BE2C (cell line): ENCODE data around the gene ALK.

Experiments
- DNase-seq: peaks from one replicate; pipeline ENCODE4 v3.0.0-alpha.2; 2020
- H3K27me3 ChIP-seq: fragments of 250-450 bp; sonication (Bioruptor Pico); 2 replicates; pipeline ENCODE4 v1.5.1; 2020; ENCODE audit warnings: mild to moderate bottlenecking
- H3K36me3 ChIP-seq: fragments of 250-450 bp; sonication (Bioruptor Pico); 2 replicates; pipeline ENCODE4 v1.5.1; 2020; ENCODE audit warnings: mild to moderate bottlenecking
- H3K4me1 ChIP-seq: fragments of 250-450 bp; sonication (Bioruptor Pico); 2 replicates; pipeline ENCODE4 v1.5.1; 2020
- H3K4me3 ChIP-seq: 2 replicates; pipeline ENCODE4 v1.5.1; 2011; ENCODE audit warnings: low read depth, low read length
- H3K9me3 ChIP-seq: fragments of 250-450 bp; sonication (Bioruptor Pico); 2 replicates; pipeline ENCODE4 v1.5.1; 2020
- TF ChIP-seq, protein P1 (sequence below): IDR thresholded peaks from 2 replicates; pipeline ENCODE4 v1.5.1; 2012; ENCODE audit warnings: mild to moderate bottlenecking, low read depth, low read length

The ALK gene

DNA sequence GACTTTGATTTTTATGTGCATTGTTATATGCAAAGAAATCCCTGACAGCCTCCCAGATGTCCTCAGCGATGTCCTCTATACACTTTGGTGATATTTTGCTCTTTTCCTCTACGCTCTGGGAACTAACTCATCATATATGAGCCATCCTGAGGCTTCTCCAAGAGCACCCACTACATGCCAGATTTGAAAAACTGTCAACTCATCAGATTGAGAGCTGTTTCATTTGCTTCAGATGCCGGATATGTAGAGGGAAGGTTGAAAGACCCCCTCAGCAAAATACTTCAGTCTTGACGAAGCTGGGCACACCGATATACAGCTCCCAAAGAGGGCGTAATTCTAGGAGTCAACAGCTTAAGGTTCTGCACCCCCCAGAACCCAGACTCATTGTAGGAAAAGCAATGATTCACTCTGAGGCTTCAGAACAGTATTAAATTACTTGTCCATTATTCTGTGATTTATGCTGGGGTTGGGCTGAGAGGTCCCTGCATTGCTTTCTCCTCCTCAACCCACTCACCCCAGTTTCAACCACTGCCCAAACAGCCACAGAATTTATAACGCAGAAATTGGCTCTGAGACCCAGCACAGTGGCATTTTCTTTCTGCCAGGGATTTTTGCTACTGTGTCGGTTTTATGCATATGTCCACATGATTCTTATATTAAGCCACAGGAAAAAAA lies 341.8 kb downstream of the ALK start:
- TF ChIP-seq, protein P1, sequence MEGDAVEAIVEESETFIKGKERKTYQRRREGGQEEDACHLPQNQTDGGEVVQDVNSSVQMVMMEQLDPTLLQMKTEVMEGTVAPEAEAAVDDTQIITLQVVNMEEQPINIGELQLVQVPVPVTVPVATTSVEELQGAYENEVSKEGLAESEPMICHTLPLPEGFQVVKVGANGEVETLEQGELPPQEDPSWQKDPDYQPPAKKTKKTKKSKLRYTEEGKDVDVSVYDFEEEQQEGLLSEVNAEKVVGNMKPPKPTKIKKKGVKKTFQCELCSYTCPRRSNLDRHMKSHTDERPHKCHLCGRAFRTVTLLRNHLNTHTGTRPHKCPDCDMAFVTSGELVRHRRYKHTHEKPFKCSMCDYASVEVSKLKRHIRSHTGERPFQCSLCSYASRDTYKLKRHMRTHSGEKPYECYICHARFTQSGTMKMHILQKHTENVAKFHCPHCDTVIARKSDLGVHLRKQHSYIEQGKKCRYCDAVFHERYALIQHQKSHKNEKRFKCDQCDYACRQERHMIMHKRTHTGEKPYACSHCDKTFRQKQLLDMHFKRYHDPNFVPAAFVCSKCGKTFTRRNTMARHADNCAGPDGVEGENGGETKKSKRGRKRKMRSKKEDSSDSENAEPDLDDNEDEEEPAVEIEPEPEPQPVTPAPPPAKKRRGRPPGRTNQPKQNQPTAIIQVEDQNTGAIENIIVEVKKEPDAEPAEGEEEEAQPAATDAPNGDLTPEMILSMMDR: no peak
- no peak overlapping the region for H3K4me3 ChIP-seq
- no peaks in the 10 kb centered on the region for H3K9me3 ChIP-seq
- H3K27me3 ChIP-seq: no peaks in the 10 kb centered on the region
- H3K36me3 ChIP-seq: no peaks in the 10 kb centered on the region
- DNase-seq: no peak
- peaks cover 38% of the 10 kb centered on the region for H3K4me1 ChIP-seq

DNA sequence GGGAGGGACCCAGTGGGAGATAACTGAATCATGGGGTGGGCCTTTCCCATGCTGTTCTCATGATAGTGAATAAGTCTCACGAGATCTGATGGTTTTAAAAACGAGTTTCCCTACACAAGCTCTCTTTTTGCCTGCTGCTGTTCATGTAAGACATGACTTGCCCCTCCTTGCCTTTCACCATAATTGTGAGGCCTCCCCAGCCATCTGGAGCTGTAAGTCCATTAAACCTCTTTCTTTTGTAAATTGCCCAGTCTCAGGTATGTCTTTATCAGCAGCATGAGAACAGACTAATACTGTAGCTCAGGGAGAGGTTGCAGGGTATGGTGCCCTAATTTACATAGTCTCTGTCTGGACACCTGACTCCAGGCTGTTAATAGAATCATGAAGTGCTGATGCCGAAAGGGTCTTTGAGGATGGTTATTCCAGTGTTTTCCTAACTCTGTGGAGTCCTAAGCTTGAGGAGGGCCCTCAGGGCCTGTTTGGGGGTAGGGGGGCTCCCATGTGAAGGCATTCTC lies 343.2 kb downstream of the ALK start:
- no peaks in the 10 kb centered on the region for H3K27me3 ChIP-seq
- H3K36me3 ChIP-seq: no peaks in the 10 kb centered on the region
- DNase-seq: no peak
- no peaks in the 10 kb centered on the region for H3K9me3 ChIP-seq
- TF ChIP-seq, protein P1: no peak
- peaks cover 26% of the 10 kb centered on the region for H3K4me1 ChIP-seq
- H3K4me3 ChIP-seq: no peak overlapping the region

DNA sequence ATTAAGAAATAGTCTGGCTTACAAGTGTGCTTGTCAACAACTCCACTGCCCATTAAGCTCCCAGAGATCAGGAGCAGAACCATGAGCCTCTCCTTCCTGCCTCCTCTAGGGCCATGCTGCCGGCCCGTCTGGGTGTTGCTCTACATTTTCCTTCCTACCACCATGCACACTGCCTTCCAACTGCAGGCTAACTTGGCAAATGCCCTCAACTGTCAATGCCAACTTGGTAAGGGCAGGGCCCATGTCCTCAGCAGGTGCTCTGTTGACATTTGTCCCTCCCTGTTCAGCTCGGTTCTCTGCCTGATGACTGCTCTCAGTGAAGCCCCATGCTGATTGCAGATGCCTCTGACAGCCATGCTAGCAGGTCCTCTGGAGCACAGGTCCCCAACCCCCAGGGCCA lies 345.2 kb downstream of the ALK start:
- TF ChIP-seq, protein P1: no peak
- H3K36me3 ChIP-seq: no peaks in the 10 kb centered on the region
- no peak for DNase-seq

DNA sequence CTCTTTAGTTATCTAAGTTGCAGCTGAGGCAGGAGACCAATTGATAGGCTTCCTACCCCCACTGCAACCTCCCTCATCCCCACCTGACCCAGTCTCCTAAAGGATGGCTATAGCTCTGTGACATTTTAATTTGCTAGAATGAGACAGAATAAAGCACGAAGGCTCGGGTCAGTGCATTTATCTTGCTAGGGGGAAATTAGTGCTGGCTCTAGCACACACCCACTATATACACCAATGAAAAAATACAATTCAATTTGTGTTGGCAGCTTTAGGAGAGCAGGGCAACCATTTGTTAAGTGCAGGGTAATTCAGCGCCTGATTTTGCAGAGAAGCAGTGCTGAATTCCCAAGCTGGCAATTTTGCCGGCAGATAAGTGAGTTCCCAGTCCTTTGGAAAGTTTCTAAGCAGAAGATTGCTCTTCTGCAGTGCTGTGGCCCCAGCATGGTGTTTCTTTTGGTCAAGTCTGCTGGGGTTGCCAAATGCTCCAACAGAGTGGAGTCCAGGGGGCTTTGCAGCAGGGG lies 346.0 kb downstream of the ALK start:
- H3K27me3 ChIP-seq: no peaks in the 10 kb centered on the region
- no peaks in the 10 kb centered on the region for H3K36me3 ChIP-seq
- peaks cover 21% of the 10 kb centered on the region for H3K4me1 ChIP-seq
- no peak for DNase-seq
- no peaks in the 10 kb centered on the region for H3K9me3 ChIP-seq
- TF ChIP-seq, protein P1: no peak
- H3K4me3 ChIP-seq: no peak overlapping the region

More for the DNA sequence above, 345.2 kb downstream of the ALK start:
- Histone ChIP-seq H3K4me1 (peaks cover 24% of the 10 kb centered on the region), H3K27me3 (no peaks in the 10 kb centered on the region), H3K4me3 (no peak overlapping the region), H3K9me3 (no peaks in the 10 kb centered on the region)

DNA sequence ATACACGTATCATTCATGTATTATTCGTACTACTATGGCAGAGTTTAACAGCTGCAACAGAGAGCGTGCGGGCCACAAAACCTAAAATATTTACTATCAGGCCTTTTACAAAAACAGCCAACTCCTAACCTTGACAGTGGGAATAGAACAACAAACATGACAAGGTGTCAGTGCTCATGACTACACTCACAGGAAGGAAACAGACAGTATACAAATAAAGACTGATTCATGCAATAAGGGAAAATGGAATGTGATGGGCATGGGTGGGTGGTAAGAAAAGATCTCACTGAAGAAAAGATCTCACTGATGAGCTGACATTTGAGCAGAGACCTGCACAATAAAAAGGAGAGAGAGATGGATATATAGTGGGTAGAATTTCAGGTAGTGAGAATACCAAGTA lies 347.8 kb downstream of the ALK start:
- no peak for DNase-seq
- Histone ChIP-seq H3K9me3 (no peaks in the 10 kb centered on the region), H3K36me3 (no peaks in the 10 kb centered on the region), H3K4me1 (peaks cover 10% of the 10 kb centered on the region), H3K4me3 (no peak overlapping the region), H3K27me3 (no peaks in the 10 kb centered on the region)
- TF ChIP-seq, protein P1: no peak

DNA sequence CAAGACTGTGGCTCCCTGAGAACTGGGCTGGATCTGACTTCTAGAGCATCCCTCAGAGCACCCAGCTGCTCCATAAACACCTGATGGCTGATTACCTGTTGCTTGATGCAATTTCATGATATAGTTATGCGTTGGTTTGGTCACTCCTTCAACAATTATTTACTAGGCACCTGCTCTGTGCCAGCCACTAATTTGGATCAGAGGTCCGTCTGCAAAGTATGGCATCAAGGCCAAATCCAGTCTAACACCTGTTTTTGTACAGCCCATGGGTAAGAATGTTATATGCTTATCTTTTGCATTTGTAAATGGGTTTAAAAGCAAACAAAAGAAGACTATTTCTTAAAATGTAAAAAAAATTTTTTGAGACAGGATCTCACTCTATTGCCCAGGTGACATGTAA lies 348.2 kb downstream of the ALK start:
- TF ChIP-seq, protein P1: no peak
- no peaks in the 10 kb centered on the region for H3K36me3 ChIP-seq
- H3K4me1 ChIP-seq: peaks cover 10% of the 10 kb centered on the region

More for the DNA sequence above, 348.2 kb downstream of the ALK start:
- H3K27me3 ChIP-seq: no peaks in the 10 kb centered on the region
- H3K9me3 ChIP-seq: no peaks in the 10 kb centered on the region
- DNase-seq: no peak
- H3K4me3 ChIP-seq: no peak overlapping the region
